NCI-H2107 treated with DMSO at 0.1 percent for 48 hours (cell line): ENCODE results near the gene WBP11.
A peak's percentile ranks its signal among the peaks of the same experiment; 100 is the strongest.

Experiments
- DNase-seq: peaks from one replicate; lab custom pipeline; 2025; ENCODE audit not compliant: unreplicated experiment; lab: John Stamatoyannopoulos, UW

Gene WBP11

GRCh38 chr12:14825256-14825655, 22.0 kb upstream of the WBP11 start:
- no peak for DNase-seq

DNA sequence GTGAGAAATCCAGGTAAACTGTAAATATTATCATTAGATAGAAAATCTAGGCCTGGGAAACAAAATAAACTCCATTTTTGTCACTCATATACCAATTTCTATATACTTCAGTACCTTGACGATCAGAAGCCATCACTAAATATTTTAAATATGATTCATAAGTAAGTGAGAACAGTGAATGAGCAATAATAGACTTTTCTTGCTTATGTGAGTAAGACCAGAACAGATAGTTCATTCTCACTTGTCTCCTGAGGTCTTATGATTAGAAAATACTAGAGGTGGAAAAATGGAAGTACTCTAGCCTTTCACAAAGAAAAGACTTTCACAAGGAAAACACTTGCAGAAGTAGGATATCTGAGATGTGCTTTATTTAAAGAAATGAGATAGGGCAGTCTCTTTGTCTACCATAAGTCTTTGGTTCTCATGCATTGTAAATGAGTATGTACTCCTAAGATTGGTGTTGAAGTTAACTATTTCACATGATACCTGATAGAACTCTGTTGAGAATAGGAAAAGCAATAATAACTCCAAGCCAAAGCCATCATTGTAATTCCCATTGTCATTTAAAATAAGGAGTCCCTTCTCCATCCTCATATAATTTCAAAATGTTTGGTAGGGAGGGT, 20.8 kb upstream of the WBP11 start:
- DNase-seq = no peak

GRCh38 chr12:14814014-14814413, 10.7 kb upstream of the WBP11 start, which contains the start of gene SMCO3:
Gene SMCO3 (minus strand): TSS chr12:14814182. CDS start chr12:14806680, 7,502 bp downstream.
- no peak for DNase-seq

- DNase-seq = no peak
These were observed 8.2 kb upstream of the WBP11 start for GRCh38 chr12:14811486-14811885.

DNA sequence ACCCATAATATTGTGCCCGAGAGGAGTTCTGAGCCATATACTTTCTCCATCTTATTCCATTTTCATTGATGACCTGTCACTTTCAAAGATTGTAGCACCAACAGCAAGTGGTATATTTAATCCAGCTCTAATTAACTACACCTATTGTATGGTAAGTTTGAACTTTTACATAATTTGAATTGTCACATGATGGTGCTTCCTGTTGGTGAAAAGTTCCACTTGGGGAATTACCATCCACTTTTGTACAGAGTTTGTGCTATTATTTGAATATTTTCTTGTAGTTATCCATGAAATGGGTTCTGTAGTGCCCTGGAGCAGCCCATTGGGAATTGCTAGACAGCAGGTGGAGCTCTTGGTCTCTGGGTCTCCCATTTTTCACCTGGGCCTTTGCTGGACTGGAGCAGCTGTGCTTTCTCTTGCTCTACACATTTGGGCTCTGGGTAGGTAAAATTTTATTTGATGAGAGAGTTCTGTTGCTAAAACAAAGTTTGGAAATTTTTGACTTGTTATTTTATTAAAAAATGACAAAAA, 7.7 kb upstream of the WBP11 start:
- peak; percentile 49 for DNase-seq

DNA sequence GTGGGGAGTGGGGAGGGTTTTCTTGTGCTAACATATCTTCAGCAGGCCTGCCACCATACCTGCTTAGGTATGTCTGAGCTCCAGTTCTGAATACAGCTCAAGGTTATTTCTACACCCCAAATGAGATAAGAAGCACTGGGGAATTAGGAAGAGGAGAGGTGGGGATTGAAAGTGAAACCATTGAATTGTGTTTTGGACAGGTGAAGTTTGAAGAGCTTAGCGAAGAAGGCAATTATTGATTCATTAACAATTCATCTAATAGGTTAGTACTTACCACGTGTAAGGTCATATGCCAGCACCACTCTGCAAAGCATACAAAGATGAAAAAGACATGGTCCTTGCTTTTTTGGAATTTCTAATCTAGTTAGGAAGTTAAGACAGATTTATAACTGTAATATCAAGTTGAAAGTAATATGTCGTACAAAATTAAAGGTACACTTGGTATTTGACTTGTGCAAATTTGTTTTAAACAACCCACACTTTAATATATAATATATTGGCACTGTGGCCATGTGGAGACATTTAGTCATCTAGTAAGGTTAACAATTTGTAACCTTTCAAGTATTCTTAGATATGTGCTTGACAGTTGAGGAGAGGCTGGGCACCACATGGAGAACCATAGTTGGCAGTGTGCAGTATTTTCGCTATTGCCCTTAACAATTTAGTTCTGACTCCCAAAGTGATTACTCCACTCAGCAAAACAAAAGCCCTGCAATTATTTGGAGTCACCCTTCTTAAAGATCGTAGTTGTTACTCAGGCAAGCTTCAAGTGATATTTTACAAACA, 7.1 kb upstream of the WBP11 start:
- no peak for DNase-seq

- DNase-seq = peak; percentile 67
These were observed 517 bp upstream of the WBP11 start for GRCh38 chr12:14803830-14804160.

GRCh38 chr12:14802721-14803010, 612 bp downstream of the WBP11 start:
- no peak for DNase-seq

DNA sequence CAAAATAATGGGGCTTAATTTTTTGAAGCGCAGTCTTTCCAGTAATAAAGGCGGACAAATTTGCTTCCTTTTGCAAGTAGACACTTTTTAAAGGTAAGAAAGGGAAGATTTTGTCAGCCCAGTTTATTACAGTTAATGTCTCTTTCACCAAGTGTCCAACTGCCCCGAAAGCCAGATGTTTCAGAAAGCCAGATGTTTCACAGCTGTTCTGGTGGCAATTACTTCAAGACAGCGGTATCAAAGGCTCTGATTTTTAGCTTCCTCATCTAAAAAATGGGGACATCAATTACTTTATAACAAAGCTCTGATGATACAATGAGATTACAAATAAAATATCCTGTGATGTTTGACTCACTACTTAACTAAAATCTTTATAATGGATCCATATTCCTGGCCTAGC, 1.0 kb downstream of the WBP11 start:
- DNase-seq = no peak

DNA sequence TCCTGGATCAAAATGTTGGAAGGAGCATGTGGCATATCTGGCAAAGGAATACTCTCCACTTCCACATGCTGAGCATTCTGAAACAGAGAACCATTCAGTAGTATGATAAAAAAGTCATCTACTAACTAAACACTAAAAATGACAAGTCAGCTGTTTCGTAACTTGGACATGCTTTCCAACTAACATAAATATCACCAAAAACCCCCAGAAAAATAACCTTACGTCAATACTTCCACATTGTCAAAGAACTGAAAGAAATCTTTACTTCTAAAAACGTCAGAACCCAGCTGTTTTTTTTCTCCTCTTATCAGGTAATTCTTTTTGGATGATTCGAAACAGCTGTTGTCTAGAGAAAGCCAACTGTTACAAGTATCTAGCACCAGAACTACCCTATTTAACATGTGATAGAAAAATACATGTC, 8.2 kb downstream of the WBP11 start:
- no peak for DNase-seq

DNA sequence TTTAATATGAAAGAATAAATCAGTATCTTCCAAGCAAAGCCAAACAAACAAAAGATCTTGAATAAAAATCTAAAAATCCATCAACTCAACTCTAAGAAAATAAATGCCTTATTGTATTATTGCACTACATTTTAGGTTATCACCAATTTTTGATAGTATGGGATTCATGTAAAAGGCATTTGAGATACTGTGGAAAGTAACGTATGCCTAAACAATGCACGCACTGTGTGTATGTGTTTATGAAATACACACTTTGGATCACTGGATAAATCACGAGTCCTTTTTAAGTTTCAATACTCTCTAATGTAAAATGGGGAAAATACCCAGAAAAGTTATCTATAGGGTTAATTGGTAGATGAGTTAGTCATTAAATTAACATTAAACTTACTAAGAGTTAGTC, 17.7 kb downstream of the WBP11 start:
- no peak for DNase-seq

GRCh38 chr12:14784471-14784870, 18.8 kb downstream of the WBP11 start:
- DNase-seq = no peak

GRCh38 chr12:14782756-14783155, 20.5 kb downstream of the WBP11 start:
- DNase-seq = no peak

DNA sequence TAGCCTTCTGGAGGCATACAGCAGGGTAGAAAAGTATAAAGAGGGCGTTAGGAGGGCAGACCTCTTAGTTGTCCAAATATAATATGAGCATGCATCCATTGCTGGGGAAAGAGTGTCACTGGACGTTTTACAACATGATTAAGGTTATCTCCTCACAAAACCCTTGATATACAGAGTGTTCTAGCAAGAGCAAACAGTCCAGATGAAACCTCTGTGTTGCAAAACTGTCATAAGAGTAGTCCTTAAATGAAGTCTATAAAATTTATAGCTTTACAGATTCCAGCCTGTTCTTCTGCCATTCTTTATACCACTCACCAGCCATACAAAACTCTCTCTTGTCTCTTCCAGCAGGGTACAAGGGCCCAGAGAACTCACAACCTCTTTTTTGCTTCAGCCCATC, 21.7 kb downstream of the WBP11 start:
- no peak for DNase-seq

- DNase-seq = no peak
These were observed 22.4 kb downstream of the WBP11 start for GRCh38 chr12:14780859-14781258.

- no peak for DNase-seq
These were observed 23.4 kb downstream of the WBP11 start for GRCh38 chr12:14779834-14780233.

DNA sequence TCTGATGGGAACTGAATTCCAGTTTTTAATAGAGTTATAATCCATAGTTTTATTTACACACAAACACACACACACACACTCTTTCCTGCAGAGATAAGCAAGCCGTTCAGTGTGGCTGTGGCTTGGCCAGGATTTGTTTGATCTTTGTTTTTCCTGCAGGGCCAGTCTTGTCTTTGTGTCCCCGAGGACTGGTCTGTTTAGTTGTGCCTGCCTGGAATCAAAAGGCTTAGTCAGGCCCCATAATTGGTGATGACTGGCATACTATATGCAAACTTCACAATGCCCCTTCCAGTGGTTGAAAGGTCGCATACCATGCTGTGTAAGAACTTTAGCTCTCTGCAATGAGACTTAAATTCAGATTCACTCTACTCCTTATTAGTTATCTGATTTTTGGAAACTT, 26.0 kb downstream of the WBP11 start:
- DNase-seq = no peak

- no peak for DNase-seq
These were observed 26.9 kb downstream of the WBP11 start for GRCh38 chr12:14776236-14776961.

GRCh38 chr12:14775636-14775980, 27.7 kb downstream of the WBP11 start:
- DNase-seq = no peak

GRCh38 chr12:14774906-14775635, 28.2 kb downstream of the WBP11 start:
- no peak for DNase-seq

- DNase-seq = no peak
These were observed 29.0 kb downstream of the WBP11 start for GRCh38 chr12:14774074-14774905.
